Stimulated activated naive CD4-positive, alpha-beta T cell (primary cell): ENCODE results near the gene ENTPD6.
A peak's percentile ranks its signal among the peaks of the same experiment; 100 is the strongest.

Experiments used
- DNase-seq, 6 experiments: peaks; one replicate each; lab custom pipeline; 2025; lab: John Stamatoyannopoulos, UW

The ENTPD6 gene

DNA sequence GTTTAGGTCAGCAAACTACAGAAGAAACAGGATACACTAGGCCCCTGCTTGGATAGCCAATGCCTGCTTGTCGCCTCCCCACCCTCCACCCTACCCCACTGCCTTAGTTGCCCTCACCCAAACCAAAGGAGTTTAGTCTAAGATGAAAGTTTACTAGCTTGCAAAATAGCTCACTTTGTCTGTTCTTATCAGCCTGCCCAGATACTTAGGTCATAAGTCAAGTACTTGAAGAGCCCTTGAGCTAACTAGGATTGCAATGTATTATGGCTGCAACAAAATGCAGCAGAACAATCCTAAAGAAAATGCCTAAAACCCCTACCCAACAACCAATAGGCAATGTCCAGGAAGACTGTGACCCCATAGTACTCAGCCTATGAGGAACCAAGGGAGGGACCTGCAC is 7.3 kb upstream of the ENTPD6 start:
- DNase-seq, result no peak

DNA sequence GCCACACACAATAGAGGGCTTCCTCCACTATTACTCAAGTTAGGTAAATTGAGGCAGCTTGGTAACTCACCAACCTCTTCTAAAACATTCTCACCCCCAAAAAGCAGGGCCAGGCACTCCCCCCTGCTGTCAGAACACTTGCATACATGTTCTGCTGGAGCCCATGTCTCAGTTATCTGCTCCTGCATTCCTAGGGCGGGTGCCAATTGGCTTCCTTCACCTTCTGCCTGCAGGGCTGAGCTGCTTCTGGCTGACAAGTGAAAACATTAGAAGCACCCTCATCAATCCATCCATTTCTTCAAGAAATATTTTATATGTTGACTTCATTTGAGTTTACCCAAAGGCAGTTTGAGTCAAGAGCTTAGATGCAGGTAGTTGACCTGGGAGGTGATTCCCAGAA is 4.5 kb upstream of the ENTPD6 start:
- DNase-seq, result no peak

DNA sequence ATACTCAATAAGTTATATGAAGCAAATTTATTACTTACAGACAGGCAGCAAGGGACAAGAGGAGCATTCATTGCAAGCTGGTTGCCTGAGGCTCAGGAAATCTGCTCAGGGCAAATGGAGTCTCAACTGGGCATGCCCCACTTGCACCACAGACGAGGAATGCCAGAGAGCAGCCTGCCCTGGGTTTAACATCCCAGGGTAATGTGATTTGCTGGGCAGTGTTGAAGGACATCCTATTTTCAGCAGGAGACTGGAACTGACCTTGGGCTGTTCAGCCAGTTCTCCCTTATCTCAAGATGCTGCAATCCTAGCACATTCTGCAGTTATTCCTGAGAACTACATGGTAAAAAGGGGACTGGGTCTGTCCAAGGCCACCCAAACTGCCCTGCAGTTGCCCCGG is 3.8 kb upstream of the ENTPD6 start:
- DNase-seq, result no peak

DNA sequence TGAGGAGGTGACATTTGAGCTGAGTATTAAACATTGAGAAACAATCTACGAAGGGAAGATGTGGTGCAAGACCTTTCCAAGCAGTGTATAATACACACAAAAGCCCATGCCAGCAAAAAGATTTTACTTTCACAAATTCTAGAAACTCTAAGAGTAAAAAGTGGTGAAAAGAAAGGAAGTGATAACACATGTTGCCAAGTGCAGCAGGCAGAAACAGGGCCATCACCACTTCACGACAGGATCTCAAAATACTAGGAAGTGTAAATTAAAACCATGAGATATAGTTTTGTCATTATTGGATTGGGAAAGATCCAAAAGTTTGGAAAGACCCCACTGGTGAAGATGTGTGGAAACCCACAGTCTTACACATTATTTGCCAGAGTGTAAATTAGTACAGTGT is 1.7 kb upstream of the ENTPD6 start:
- no peak for DNase-seq

DNA sequence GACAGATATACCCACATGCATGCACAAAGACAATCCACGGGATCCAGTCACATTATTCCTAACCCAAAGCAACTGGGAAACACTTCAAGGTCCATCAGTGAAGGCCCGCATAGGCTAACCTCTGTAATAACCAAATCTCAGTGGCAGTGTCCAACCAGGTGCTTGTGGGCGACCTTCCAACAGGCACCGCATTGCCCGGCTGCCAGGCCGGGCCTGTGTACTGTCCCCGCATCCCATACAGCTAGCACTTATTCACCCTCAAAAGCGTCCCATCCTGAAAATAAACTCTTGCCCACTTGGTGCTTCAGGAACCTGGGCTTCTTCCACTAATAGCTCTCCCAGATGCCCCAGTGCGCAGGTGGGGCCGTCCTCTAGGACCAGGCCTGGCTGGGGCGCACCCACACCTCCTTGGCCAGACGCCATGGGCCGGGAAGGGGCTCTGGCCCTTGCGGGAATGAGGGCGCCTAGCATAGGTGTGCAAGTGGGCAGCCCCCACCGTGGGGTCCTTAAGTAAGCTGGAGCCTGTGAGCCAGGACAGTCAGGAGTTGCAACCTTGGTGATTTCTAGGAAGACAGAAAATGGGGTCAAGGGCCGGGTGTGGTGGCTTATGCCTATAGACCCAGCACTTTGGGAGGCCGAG is 1.1 kb upstream of the ENTPD6 start:
- DNase-seq, result no peak

DNA sequence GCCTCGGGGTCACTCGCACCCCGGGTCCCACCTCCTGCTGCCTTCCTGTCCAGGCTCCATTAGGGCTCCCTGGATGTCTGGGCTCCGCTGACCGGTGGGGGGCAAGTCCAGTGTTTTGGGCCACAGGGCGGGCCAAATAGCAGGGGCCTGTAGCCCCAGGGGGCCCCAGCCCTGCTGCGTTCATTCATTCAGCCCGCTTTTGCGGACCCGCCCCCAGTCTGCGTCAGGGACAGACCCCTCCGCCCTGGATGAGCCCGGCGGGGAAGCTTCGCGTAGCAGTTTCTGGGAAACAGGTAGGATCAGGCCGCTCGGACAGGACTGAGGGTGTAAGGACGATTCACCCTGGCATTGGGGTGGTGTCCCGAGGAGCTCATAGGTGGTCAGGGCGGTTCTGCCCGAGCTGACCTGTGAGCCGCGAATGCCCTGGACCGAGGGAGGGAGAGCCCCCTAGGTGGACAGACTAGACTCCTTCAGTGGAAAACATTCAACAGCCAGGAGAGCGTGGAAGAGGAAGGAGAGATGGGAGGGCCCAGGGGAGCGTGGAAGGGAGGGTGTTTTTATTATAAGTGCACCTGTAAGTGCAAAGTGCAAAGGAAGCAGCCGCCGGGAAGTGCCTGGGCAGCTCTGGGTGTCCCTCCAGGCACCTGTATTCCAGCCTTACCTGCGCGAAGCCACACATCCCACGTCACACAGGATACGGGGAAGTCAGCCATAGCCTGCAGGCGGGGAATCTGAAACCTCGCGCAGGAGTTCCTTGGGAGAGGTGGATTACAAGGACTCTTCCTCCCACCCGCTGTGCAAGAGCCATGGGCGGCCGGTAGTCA is 662 bp downstream of the ENTPD6 start:
- DNase-seq, result peak in 3 of 6 experiments; percentile 32 to 57 (median 45)

DNA sequence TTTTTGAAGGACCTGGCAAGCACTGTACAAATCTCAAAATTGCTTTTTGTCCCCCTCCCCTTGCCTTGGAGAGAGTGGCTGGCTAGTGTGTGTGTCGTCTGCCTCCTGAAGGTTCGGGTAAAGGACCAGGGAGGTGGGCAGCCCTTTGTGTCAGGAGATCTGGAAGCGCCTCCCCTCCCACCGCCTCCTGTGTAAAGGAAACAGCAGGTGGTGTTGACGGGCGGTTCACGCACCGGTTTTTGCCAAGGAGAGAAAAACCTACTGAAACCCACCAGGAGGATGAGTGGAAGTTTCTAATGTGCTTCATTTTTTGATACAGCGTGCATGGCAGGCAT is 1.2 kb downstream of the ENTPD6 start:
- DNase-seq, result peak in 1 of 6 experiments; percentile 17

DNA sequence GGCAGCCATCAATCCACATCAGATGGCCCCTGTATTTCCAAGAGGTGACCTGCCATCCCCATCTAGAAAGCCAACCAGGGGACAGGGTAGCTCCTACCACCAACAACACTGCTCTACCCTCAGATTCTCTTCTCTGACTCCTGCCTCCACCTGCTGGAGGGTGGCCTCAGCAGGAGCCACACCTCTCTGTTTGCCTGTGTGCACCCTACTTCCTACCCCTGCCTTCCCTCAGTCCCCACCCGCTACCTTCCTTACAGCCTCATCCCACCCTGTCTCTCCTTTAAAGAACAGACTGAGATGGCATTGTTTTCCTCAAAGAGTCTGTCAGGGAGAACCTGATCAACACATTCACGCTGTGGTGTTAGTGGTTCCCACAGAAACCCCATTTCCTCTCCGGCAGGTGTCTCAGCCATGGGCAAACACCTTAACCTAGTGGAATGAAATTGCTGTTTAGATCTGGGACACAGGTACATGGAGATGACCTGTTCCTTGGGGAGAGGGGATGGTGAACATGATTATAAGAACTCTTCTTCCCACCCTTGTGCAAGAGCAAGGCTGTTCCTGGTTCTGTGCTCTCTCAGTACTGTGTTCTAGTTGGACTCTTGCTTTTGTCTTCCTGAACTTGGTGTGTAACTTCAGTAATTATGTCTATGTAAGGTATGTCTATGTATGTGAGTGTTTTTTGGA is 1.8 kb downstream of the ENTPD6 start:
- DNase-seq, result peak in 4 of 6 experiments; percentile 16 to 29 (median 23)

DNA sequence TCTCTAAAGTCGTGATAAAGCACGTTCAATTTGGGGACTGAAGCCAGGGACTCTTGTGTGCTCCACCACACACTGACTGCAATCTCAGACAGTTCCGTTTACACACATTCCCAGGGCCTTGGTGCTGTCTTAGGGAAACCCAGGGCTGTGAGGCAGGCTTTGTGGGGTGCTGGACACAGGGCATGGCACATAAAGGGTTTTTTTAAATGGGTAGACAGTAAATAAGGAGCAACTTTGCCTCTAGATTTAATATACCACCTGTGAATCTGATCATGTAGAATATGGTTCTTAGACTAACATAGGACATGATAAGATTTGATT is 2.3 kb downstream of the ENTPD6 start:
- DNase-seq, result no peak

DNA sequence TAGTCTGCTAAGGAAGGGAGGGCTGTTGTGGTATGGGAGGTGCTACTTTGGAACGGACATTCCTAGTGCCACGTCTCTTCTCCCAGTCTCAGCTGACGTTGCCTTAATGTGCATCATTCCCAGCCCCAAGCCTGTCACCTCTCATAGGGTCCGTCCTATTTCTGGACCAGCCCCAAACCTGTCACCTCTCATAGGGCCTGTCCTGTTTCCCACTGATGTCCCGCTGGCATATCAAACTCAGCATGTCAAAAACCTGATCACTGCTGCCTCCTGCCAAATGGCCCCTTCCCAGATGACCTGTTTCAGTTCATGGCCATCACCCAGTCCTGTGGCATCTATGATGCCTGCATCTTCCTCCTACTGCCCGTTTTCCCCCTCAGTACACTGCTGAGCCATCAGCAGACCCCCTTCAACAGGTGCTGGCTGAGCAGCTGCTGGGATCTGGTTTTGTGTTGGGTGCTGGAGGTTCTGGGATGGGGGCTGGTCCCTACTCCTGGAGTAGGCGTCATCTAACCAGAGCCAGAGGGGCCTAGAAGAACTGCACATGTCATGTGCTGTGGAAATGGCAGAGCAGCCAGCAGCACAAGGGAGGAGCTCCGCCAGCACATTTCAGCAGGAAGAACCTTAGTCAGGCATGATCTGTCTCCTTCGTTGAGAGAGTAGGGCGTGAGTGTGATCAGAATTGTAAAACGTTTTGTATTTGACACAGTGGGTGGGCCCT is 3.3 kb downstream of the ENTPD6 start:
- no peak for DNase-seq

DNA sequence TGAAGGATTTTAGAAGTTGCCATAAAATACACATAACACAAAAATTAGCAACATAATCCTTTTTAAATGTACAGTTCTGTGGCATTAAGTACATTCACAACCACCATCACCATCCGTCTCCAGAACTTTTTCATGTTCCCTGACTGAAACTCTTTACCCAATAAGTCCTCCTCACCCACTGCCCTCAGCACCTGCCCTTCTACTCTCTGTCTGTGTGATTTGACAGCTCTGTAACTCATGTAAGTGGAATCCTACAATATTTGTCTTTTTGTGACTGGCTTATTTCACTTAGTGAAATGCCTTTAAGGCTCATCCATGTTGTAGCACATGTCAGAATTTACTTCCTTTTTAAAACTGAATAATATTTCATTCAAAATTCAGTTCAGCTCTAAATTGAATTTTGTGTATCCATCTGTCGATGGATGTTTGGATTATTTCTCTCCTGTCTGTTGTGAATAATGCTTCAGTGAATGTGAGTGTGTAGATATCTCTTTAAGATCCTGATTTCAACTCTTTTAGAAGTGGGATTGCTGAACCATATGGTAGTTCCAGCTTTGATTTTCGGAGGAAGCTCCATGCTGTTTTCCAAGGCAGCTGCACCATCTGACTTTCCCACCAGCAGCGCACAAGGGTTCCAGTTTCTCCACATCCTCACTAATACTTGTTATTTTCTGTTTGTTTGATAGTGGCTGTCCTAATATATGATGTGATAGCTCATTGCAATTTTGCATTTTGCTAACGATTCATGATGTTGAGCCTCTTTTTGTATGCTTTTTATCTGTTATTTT is 4.2 kb downstream of the ENTPD6 start:
- DNase-seq, result no peak

DNA sequence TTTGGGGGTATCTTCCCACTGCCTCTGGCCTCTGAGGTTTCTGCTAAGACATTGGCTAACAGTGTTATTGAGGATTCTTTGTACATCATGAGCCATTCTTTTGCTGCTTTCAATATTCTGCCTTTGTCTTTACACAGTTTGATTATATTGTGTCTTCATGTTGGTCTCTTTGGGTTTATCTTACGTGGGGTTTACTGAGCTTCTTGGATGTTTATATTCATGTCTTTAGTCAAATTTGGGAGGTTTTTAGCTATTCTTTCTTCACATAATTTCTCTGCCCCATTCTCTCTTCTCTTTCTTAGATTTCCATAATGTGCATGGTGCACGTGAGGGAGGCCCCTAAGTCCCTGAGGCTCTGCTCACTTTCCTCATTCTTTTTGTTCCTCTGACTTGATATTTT is 7.6 kb downstream of the ENTPD6 start:
- DNase-seq, result no peak

DNA sequence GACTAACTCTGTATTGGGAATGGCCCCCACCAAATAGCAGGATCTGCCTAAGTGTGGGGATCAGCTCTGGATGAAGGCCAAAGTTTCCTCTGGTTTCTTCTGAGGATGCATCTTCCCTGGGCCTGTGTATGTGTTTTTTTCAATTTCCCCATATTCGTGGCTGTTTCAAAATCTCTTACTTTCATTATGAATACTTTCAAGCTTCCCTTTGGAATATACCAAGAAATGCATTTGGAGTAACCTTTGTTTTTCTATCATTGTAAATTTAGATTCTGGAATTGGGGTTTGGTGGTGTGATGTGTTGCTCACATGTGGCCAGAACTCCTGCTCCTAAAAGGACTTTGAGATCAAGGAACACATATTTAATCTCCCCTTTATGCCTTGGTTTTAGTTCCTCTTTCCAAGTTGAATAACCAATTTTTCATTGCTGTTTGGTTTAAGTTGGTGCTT is 8.4 kb downstream of the ENTPD6 start:
- no peak for DNase-seq

DNA sequence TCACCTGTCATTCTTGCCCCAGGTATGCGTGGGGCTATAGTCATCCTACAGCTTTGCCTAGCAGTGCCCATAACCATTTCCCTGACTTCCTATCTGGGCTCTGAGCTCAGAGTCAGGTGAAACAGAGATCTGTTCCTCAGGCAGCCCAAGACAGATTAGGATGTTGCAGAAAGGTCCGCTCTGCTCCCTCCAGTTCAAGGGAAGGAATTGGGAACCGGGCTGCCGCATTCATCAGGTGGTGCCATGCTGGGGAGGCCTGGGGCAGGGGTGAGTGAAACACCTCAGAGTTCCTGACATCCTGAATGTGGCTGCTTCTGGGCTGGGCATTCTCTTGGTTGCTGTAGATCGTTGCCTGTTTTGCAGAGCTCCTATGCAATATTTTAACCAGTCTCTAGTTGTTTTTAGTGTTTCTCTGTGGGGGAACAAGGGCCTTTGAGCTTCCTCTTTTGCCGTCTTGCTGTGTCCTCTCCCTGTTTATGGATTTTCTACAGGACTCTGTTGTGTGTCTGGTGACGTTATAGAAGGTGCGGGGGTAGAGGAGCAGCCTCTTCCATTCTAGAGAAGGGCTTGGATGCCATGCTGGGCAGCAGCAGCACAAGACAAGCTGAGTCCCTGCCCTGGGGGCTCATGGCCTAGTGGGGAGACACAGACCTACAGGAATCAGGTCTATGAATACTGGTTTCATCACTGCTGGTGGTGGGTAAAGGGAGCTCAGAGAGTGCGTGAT is 9.2 kb downstream of the ENTPD6 start:
- no peak for DNase-seq

DNA sequence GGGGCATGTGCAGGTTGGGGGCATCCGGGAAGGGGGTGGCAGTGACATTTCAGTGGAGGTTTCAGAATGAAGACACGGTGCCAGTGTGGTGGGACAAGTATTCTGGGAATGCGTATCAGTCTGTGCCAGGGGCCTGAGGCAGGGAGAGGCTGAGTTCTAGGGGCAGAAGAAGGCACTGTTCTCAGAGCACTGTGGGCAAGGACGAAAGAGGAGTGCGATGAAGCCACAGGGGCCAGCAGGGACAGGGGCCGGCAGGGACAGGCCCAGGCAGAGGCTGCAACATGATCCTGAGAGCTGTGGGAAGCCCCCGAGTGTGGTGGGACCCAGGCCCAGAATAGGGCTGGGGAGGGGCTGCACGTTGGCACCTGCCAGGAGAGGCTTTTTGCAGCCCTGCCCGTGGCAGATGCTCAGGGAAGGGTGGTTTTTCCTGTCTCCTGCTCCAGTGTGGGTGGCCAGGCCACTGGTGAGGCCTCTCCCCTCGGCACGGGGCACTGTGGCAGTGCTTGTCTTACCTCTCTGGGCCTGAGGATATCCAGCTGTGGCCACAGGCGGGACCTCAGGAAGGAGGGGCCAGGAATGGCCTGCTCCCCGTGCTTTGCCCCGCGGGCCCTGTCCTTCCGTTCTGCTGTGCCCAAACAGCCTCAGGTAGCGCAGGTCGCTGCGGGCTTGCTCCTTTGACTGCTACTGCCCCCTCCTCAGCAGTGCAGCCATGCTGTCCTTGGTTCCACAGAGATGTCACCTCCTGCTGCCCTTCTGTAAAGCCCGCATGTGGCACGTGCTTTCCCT is 10.0 kb downstream of the ENTPD6 start:
- no peak for DNase-seq

DNA sequence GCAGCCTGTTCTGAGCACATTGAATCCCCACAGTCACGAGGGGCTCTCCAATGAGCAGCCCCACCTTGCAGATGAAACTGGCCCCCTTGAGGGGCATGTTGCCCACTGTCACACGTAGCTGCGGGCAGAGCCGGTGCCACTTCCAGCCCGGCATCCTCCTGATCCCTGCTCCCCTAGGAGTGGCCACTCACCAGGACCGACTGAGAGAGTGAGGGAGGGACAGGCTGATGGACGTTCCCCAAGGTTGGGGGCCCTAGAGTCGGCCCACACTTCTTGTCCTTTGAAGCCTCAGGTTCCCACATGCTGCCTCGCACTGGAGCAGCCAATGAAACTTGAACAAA is 10.5 kb downstream of the ENTPD6 start:
- no peak for DNase-seq

DNA sequence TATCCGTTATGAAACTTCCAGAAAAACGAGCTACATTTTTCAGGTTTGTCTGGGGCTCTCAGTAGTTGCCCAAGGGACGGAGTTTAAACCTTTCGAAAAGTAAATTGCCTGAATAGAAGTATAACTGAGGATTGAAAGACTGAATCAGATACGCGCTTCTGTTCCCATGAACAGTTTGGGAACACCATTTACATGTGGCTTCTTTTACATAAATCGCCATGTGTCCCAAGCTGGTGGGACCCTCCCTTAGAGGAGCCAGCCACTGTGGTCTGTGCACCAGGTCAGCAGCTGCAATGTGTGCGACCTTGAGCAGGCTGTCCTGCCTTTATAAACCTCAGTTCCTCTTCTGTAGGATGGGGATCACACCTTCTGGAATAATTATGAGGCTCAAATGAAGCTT is 11.0 kb downstream of the ENTPD6 start:
- DNase-seq, result no peak

DNA sequence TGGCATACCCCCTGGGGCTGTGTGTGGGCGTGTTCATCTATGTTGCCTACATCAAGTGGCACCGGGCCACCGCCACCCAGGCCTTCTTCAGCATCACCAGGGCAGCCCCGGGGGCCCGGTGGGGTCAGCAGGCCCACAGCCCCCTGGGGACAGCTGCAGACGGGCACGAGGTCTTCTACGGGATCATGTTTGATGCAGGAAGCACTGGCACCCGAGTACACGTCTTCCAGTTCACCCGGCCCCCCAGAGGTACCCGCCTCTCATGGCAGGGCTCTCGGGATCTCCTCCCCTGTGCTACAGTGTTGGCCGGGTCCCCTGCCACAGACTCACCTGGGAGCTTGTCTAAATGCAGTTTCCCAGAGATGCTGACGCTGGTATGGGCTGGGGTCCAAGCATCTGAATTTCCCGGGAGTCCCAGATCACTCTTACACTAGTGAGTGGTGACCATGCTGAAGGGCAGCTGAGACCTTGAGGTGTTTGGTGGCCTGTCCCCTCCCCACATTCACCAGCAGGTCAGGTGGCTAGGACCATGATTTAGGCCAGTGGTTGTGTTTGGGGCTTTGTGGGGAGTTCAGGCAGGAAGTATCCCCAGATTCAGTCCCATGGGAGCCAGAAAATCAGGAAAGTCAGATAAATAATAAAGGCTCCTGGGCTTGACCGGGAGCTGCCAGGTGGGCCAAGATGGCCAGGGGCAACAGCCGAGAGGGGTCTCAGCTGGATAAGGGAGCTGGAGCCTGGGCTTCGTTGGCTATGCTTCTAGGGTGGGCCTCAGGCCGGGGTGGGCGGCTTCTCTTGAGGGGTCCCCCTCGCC is 11.8 kb downstream of the ENTPD6 start:
- no peak for DNase-seq

DNA sequence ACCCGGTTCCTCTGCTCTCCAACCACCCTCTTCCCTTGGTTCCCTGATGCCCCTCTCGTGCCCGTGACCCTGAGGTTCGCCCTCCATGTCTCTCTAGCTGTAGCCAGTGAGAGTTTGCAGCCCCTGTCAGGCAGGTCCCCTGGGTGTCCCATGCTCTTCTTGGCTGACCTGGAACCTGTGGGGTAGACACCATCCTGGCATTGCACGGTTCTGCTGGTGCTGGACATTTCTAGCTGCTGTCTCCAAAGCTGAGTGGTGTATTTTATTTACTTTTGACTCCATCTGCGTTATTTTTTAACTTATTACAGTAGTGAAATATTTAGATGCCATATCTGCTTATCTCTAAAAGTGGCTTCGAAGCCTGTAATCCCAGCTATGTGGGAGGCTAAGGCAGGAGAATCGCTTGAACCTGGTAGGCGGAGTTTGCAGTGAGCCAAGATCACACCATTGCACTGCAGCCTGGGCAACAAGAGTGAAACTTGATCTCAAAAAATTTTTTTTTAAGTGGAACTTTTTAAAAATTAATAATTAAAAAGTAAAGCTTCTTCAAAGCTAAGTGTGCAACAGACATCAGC is 12.5 kb downstream of the ENTPD6 start:
- no peak for DNase-seq
